ENCODE measurements around the gene C5AR2. TPM values are rescaled to one million over a fixed set of nuclear protein-coding genes. Genes with fewer than 3 reads are reported as not detected.

Gene C5AR2
- total and polyA plus RNA-seq, 4 donors, result 0.61 to 2.8 (median 1.8) TPM

DNA sequence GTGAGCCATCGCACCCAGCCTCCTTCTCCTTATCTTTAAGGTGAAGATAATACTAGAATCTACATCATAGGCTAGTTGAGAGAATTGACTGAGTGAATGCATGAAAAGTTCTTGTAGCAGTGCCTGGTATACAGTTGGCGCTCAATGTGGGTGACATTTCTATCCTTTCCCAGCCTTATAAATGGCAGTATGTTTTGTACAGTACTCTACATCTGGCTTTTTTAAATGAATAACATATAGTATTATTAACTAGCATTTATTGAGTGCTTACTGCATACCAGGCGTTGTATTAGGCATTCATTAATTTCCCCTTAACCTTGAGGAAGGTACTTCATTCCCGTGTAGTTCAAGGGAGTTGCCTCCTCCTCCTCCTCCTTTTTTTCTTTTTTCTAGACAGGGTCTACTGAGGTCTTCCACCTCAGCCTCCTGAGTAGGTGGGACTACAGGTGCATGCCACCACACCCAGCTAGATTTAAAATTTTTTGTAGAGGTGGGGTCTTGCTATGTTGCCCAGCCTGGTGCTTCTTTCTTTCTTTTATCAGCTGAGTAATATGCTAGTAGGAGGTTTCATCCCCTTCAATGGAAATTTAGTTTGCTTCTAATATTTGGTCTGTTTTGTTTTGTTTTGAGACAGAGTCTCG is 19.5 kb upstream of the C5AR2 start (continued):
- TF ChIP-seq SP1 (IDR thresholded peaks at IDR 0.05), result no peak

GRCh38 chr19:47313754-47314295 is 18.1 kb upstream of the C5AR2 start:
- 81% methylated on average over 10 of the region's 10 CpGs for WGBS

GRCh38 chr19:47315125-47315821 is 16.7 kb upstream of the C5AR2 start:
- DNase-seq (ENCODE audit: low spot score), result peak; percentile 58

More at GRCh38 chr19:47313754-47314295, 18.1 kb upstream of the C5AR2 start:
- Histone ChIP-seq H3K36me3 (ENCODE audit: control insufficient read depth in 4 of 4, insufficient read depth in 3 of 4, low read depth in 1 of 4, low read length in 3 of 4) (no peaks in the 10 kb centered on the region), H3K9me3 (ENCODE audit: control insufficient read depth in 4 of 4, low read length in 3 of 4) (no peaks in the 10 kb centered on the region), H3K27me3 (ENCODE audit: control insufficient read depth in 4 of 4, insufficient read depth in 4 of 4, low read length in 3 of 4) (no peaks in the 10 kb centered on the region), H3K4me3 (ENCODE audit: low read depth in 1 of 3, low read length in 3 of 3) (no peak overlapping the region), H3K9ac (ENCODE audit: low read depth in 1 of 2, low read length in 2 of 2) (no peak overlapping the region), H3K4me1 (ENCODE audit: control insufficient read depth in 4 of 4, insufficient read depth in 4 of 4, low read length in 3 of 4) (peaks cover 3 to 6% (median 3%) of the 10 kb centered on the region in 4 donors), H3K27ac (ENCODE audit: low read depth in 1 of 2, low read length in 2 of 2) (peak overlapping the region; percentile 4 to 46)
- no peak for DNase-seq (ENCODE audit: low spot score)
- TF ChIP-seq HNF4A (conservative IDR thresholded peaks at IDR 0.05) (peak in 1 of 2 donors; percentile 8), ATF3 (IDR thresholded peaks at IDR 0.05) (no peak), EGR1 (IDR thresholded peaks at IDR 0.05; ENCODE audit: low read depth in 2 of 2) (no peak)

More at GRCh38 chr19:47315125-47315821, 16.7 kb upstream of the C5AR2 start:
- H3K9ac ChIP-seq (ENCODE audit: low read depth in 1 of 2, low read length in 2 of 2), result peak overlapping the region; percentile 12 to 66
- 16% methylated on average over 12 of the region's 12 CpGs for WGBS
- peak overlapping the region; percentile 92 to 93 for H3K27ac ChIP-seq (ENCODE audit: low read depth in 1 of 2, low read length in 2 of 2)
- H3K27me3 ChIP-seq (ENCODE audit: control insufficient read depth in 4 of 4, insufficient read depth in 4 of 4, low read length in 3 of 4), result no peaks in the 10 kb centered on the region
- no peak overlapping the region for H3K4me3 ChIP-seq (ENCODE audit: low read depth in 1 of 3, low read length in 3 of 3)
- H3K36me3 ChIP-seq (ENCODE audit: control insufficient read depth in 4 of 4, insufficient read depth in 3 of 4, low read depth in 1 of 4, low read length in 3 of 4), result no peaks in the 10 kb centered on the region
- TF ChIP-seq FOXA2 (IDR thresholded peaks at IDR 0.05) (peak; percentile 74), YY1 (IDR thresholded peaks at IDR 0.05) (peak; percentile 84), ZBTB33 (IDR thresholded peaks at IDR 0.05) (peak; percentile 94), HNF4A (conservative IDR thresholded peaks at IDR 0.05) (peak; percentile 98), ATF3 (IDR thresholded peaks at IDR 0.05) (peak; percentile 96), HNF4G (IDR thresholded peaks at IDR 0.05) (peak; percentile 94), NR2F2 (IDR thresholded peaks at IDR 0.05) (peak; percentile 71), REST (IDR thresholded peaks at IDR 0.05) (peak; percentile 70), CTCF (IDR thresholded peaks at IDR 0.05; ENCODE audit: low read depth, low read length, missing input control) (no peak), EGR1 (IDR thresholded peaks at IDR 0.05; ENCODE audit: low read depth in 2 of 2) (peak in 1 of 2 donors; percentile 47), TAF1 (conservative IDR thresholded peaks at IDR 0.05) (peak; percentile 27), MAX (IDR thresholded peaks at IDR 0.05) (peak; percentile 91), FOXA1 (IDR thresholded peaks at IDR 0.05) (no peak), JUND (IDR thresholded peaks at IDR 0.05) (peak; percentile 98 to 99), RAD21 (IDR thresholded peaks at IDR 0.05) (peak; percentile 35 to 56), GABPA (IDR thresholded peaks at IDR 0.05 in 1 of 2, conservative IDR thresholded peaks at IDR 0.05 in 1 of 2) (no peak), SP1 (IDR thresholded peaks at IDR 0.05) (peak; percentile 89), RXRA (IDR thresholded peaks at IDR 0.05) (peak; percentile 87 to 95)
- no peaks in the 10 kb centered on the region for H3K9me3 ChIP-seq (ENCODE audit: control insufficient read depth in 4 of 4, low read length in 3 of 4)
- peaks cover 3 to 6% (median 3%) of the 10 kb centered on the region in 4 donors for H3K4me1 ChIP-seq (ENCODE audit: control insufficient read depth in 4 of 4, insufficient read depth in 4 of 4, low read length in 3 of 4)

All from liver (tissue), 9 donors.